Astrocyte of the cerebellum (primary cell): ENCODE measurements around the gene GLI1.

ENCODE experiments used
- DNase-seq: peaks from one replicate; pipeline ENCODE4 v3.0.0-alpha.2; 2011; ENCODE audit warnings: low read depth
- H3K4me3 ChIP-seq: 2 replicates; pipeline ENCODE4 v1.5.1; 2011; ENCODE audit warnings: mild to moderate bottlenecking, low read depth, low read length, moderate library complexity
- in situ Hi-C: cut with HindIII; loops from 2 replicates; pipeline ENCODE4 v1.10.0; 2017; ENCODE audit warnings: low sequenced_read_pairs
- TF ChIP-seq, protein P1 (sequence below): IDR thresholded peaks from 2 replicates; pipeline ENCODE4 v1.5.1; 2012; ENCODE audit warnings: low read length, low read depth, moderate library complexity, mild to moderate bottlenecking; ENCODE audit errors: missing control alignments

GLI1 gene

DNA sequence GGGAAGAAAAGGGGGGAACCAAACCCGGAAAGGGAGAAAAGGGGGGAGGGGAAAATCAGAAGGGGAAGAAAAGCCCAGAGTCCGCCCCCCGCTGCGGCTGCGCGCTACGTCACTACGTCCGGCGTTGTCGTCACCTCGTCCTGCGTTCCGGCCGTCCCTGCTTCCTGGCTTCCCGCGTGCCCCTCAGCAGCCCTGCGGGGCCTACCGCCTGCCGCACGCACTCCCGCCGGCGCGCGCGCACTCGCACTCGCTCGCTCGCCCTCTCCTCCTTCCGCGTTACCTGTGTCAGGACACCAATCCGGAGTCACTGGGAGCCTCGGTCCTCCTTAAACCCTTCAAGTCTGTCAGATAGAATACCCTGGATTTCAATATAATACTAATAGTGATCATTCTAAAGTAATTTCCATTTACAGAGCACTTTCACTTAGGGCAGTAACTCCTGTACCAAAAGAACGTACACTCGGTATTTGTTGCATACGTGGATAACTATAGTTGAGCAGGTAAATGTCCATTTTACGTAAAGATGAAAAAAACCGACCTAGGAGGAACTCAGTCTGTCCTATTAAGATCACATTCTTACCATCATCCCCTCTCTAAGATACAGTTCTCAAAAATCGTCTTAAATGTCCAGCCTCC, 28.5 kb upstream of the GLI1 start, which contains the start of gene R3HDM2:
TSS of gene R3HDM2 (minus strand) at position 113 of the 636 bp plus-strand sequence. CDS start 120,615 bp downstream, outside the sequence.
- in situ Hi-C loops, result no loop called here
- TF ChIP-seq, protein P1, sequence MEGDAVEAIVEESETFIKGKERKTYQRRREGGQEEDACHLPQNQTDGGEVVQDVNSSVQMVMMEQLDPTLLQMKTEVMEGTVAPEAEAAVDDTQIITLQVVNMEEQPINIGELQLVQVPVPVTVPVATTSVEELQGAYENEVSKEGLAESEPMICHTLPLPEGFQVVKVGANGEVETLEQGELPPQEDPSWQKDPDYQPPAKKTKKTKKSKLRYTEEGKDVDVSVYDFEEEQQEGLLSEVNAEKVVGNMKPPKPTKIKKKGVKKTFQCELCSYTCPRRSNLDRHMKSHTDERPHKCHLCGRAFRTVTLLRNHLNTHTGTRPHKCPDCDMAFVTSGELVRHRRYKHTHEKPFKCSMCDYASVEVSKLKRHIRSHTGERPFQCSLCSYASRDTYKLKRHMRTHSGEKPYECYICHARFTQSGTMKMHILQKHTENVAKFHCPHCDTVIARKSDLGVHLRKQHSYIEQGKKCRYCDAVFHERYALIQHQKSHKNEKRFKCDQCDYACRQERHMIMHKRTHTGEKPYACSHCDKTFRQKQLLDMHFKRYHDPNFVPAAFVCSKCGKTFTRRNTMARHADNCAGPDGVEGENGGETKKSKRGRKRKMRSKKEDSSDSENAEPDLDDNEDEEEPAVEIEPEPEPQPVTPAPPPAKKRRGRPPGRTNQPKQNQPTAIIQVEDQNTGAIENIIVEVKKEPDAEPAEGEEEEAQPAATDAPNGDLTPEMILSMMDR, result no peak
- peak; percentile 79 for DNase-seq
- peak within 1 kb of the TSS; percentile 54 for H3K4me3 ChIP-seq

DNA sequence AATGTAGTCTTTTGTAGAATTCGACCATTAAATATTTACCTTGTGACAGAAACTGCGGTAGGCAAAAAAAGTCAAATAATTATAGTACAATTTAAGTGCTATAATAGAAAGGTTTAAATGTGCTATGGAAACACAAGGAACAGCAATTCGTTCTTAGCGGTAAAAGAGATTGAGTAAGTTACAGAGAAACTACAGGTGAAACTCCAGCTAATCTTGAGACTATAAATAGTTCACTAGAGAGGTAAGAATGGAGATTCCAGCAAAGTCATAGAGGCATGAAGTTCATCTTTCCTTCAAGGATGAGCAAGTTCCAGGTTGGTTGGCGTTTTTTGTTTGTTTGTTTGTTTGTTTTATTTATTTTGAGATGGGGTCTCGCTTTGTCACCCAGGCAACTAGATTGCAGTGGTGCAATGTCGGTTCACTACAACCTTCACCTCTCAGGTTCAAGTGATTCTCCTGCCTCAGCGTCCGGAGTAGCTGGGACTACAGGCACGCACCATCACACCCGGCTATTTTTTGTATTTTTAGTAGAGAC, 27.9 kb upstream of the GLI1 start:
- no peak for DNase-seq
- in situ Hi-C loops, result no loop called here
- no peak overlapping the region for H3K4me3 ChIP-seq
- TF ChIP-seq, protein P1, result no peak

DNA sequence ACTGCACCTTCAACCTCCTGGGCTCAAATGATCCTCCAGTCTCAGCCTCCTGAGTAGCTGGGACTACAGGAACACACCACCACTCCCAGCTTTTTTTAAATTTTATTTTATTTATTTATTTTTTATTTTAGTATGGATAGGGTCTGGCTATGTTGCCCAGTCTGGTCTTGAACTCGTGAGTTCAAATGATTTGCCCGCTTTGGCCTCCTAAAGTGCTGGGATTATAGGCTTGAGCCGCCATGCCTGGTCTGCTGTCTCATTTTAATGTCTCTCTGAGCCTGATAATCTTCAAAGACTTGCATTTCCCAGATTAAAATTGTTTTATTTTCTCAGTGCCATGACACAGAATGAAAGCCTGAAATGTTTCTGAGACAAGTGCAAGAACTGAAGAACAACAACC, 26.2 kb upstream of the GLI1 start:
- in situ Hi-C loops, result no loop called here
- DNase-seq, result no peak
- TF ChIP-seq, protein P1, result no peak
- no peak overlapping the region for H3K4me3 ChIP-seq

DNA sequence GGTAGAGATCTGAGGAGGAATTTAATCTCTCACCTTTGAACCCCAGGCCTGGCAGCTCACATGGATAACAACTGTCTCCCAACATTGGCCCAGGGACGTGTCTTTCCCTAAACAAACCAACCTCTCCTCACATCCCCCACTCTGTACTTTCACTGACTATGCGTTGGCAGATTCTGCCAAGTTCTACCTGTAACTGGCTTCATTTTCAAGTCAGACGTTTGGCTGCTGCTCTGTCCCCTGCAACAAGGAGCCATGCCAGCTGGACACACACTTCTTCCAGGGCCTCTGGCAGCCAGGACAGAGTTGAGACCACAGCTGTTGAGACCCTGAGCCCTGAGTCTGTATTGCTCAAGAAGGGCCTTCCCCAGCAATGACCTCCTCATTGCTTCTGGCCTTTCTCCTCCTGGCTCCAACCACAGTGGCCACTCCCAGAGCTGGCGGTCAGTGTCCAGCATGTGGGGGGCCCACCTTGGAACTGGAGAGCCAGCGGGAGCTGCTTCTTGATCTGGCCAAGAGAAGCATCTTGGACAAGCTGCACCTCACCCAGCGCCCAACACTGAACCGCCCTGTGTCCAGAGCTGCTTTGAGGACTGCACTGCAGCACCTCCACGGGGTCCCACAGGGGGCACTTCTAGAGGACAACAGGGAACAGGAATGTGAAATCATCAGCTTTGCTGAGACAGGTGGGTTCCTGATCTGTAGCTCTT, 24.9 kb upstream of the GLI1 start, which contains the start of gene INHBC:
TSS of gene INHBC (plus strand) at position 268 of the 707 bp plus-strand sequence. CDS start at position 371, 103 bp downstream.
- H3K4me3 ChIP-seq, result no peak within 1 kb of the TSS
- no peak for DNase-seq
- TF ChIP-seq, protein P1, result no peak
- in situ Hi-C loops, result no loop called here

DNA sequence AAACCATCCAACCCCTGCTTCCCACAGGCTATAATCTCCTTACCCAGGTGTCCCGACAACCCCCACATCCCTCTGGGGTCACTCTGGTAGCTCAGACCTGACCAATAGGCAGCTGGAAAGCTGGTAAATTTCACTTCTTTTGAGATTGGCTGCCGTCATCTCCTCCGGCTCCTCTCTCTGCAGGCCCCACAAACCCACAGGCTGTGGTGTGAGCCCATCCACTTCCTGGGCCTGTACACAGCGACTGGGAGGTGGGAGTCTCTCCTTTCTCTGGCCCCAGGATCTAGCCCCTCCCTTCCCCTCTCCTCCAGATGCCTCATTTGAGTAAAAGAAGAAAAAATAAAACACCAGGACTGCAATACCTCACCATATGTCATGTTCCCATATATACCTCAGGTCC, 24.3 kb upstream of the GLI1 start:
- TF ChIP-seq, protein P1, result no peak
- in situ Hi-C loops, result no loop called here
- DNase-seq, result no peak

DNA sequence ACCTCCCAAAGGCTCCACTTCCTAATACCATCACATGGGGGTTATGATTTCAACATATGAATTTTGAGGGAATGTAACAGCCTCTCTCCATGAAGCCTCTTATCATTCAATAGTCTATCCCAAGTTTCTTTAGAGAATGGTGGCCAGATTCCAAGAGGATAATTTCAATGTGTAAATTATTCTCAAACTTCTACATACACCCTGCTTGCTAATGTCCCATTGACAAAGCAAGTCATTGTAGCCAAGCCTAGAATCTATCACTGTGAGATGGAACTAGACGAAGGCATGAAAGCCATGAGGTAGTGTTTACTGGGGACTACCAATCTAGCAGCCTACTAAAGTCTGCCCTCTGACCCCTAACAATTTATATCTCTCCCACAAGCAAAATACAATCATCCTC, 21.2 kb upstream of the GLI1 start:
- no peak overlapping the region for H3K4me3 ChIP-seq
- TF ChIP-seq, protein P1, result no peak
- in situ Hi-C loops, result no loop called here
- no peak for DNase-seq

More for the DNA sequence above, 24.3 kb upstream of the GLI1 start:
- no peak overlapping the region for H3K4me3 ChIP-seq
